ENCODE measurements around the gene IQCM. TPM values are rescaled to one million over a fixed set of nuclear protein-coding genes. Genes with fewer than 3 reads are reported as not detected.

The IQCM gene
- total RNA-seq, 1 experiment from 2014 or later: 0.11 TPM

- Mint-ChIP-seq H3K4me1 (peaks cover 7% of the 10 kb centered on the region), H3K27me3 (ENCODE audit: low read depth) (no peaks in the 10 kb centered on the region), H3K36me3 (no peaks in the 10 kb centered on the region), H3K9me3 (peaks cover 5% of the 10 kb centered on the region; the same call in 1 of the 2 replicates), H3K4me3 (no peak overlapping the region), H3K27ac (no peak overlapping the region)
- DNase-seq (ENCODE audit: low spot score): no peak
- ChIA-PET CTCF (interaction anchor here (1.0 kb wide), 1 partner anchor 18 kb away, joined by 3 read pairs; no protein-coding TSS in a partner anchor), POLR2A (no interaction called here)
- no peak for ATAC-seq
- no peak for TF ChIP-seq ZSCAN18 (CRISPR knock-in tag; IDR thresholded peaks at IDR 0.05)
- TF ChIP-seq ZMAT4 (CRISPR knock-in tag; IDR thresholded peaks at IDR 0.05): no peak
- TF ChIP-seq ZNF423 (CRISPR knock-in tag; IDR thresholded peaks at IDR 0.05): no peak
- TF ChIP-seq NFYB (CRISPR knock-in tag; conservative IDR thresholded peaks at IDR 0.05; ENCODE audit: low read depth): no peak
- no peak for TF ChIP-seq PRRX2 (CRISPR knock-in tag; IDR thresholded peaks at IDR 0.05)
- no peak for TF ChIP-seq ESRRA (CRISPR knock-in tag; IDR thresholded peaks at IDR 0.05; ENCODE audit: borderline replicate concordance)
- TF ChIP-seq ZNF263 (CRISPR knock-in tag; IDR thresholded peaks at IDR 0.05; ENCODE audit: low read depth): no peak
- TF ChIP-seq CREM (CRISPR knock-in tag; IDR thresholded peaks at IDR 0.05): no peak
- TF ChIP-seq, protein P1, sequence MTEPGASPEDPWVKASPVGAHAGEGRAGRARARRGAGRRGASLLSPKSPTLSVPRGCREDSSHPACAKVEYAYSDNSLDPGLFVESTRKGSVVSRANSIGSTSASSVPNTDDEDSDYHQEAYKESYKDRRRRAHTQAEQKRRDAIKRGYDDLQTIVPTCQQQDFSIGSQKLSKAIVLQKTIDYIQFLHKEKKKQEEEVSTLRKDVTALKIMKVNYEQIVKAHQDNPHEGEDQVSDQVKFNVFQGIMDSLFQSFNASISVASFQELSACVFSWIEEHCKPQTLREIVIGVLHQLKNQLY (CRISPR knock-in tag; IDR thresholded peaks at IDR 0.05): no peak
- no peak for TF ChIP-seq CBFB (CRISPR knock-in tag; IDR thresholded peaks at IDR 0.05; ENCODE audit: low read depth)
- TF ChIP-seq, protein P2, sequence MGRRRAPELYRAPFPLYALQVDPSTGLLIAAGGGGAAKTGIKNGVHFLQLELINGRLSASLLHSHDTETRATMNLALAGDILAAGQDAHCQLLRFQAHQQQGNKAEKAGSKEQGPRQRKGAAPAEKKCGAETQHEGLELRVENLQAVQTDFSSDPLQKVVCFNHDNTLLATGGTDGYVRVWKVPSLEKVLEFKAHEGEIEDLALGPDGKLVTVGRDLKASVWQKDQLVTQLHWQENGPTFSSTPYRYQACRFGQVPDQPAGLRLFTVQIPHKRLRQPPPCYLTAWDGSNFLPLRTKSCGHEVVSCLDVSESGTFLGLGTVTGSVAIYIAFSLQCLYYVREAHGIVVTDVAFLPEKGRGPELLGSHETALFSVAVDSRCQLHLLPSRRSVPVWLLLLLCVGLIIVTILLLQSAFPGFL (CRISPR knock-in tag; IDR thresholded peaks at IDR 0.05; ENCODE audit: borderline replicate concordance): no peak
- TF ChIP-seq, protein P3, sequence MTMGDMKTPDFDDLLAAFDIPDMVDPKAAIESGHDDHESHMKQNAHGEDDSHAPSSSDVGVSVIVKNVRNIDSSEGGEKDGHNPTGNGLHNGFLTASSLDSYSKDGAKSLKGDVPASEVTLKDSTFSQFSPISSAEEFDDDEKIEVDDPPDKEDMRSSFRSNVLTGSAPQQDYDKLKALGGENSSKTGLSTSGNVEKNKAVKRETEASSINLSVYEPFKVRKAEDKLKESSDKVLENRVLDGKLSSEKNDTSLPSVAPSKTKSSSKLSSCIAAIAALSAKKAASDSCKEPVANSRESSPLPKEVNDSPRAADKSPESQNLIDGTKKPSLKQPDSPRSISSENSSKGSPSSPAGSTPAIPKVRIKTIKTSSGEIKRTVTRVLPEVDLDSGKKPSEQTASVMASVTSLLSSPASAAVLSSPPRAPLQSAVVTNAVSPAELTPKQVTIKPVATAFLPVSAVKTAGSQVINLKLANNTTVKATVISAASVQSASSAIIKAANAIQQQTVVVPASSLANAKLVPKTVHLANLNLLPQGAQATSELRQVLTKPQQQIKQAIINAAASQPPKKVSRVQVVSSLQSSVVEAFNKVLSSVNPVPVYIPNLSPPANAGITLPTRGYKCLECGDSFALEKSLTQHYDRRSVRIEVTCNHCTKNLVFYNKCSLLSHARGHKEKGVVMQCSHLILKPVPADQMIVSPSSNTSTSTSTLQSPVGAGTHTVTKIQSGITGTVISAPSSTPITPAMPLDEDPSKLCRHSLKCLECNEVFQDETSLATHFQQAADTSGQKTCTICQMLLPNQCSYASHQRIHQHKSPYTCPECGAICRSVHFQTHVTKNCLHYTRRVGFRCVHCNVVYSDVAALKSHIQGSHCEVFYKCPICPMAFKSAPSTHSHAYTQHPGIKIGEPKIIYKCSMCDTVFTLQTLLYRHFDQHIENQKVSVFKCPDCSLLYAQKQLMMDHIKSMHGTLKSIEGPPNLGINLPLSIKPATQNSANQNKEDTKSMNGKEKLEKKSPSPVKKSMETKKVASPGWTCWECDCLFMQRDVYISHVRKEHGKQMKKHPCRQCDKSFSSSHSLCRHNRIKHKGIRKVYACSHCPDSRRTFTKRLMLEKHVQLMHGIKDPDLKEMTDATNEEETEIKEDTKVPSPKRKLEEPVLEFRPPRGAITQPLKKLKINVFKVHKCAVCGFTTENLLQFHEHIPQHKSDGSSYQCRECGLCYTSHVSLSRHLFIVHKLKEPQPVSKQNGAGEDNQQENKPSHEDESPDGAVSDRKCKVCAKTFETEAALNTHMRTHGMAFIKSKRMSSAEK (CRISPR knock-in tag; IDR thresholded peaks at IDR 0.05; ENCODE audit: borderline replicate concordance): no peak
- no peak for TF ChIP-seq FOXK1 (CRISPR knock-in tag; IDR thresholded peaks at IDR 0.05)
- TF ChIP-seq OVOL2 (CRISPR knock-in tag; IDR thresholded peaks at IDR 0.05; ENCODE audit: borderline replicate concordance): no peak
- TF ChIP-seq, protein P4, sequence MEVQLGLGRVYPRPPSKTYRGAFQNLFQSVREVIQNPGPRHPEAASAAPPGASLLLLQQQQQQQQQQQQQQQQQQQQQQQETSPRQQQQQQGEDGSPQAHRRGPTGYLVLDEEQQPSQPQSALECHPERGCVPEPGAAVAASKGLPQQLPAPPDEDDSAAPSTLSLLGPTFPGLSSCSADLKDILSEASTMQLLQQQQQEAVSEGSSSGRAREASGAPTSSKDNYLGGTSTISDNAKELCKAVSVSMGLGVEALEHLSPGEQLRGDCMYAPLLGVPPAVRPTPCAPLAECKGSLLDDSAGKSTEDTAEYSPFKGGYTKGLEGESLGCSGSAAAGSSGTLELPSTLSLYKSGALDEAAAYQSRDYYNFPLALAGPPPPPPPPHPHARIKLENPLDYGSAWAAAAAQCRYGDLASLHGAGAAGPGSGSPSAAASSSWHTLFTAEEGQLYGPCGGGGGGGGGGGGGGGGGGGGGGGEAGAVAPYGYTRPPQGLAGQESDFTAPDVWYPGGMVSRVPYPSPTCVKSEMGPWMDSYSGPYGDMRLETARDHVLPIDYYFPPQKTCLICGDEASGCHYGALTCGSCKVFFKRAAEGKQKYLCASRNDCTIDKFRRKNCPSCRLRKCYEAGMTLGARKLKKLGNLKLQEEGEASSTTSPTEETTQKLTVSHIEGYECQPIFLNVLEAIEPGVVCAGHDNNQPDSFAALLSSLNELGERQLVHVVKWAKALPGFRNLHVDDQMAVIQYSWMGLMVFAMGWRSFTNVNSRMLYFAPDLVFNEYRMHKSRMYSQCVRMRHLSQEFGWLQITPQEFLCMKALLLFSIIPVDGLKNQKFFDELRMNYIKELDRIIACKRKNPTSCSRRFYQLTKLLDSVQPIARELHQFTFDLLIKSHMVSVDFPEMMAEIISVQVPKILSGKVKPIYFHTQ (CRISPR knock-in tag; IDR thresholded peaks at IDR 0.05): no peak
- TF ChIP-seq NFATC4 (CRISPR knock-in tag; IDR thresholded peaks at IDR 0.05): no peak
Measured at GRCh38 chr4:149708513-149709130, 107.0 kb downstream of the IQCM start.
